Suppressor macrophage treated with lipopolysaccharide for 4 hours (primary cell): Measurements from ENCODE around the gene PLLP.

Experiments used
- DNase-seq: peaks from one replicate; pipeline ENCODE4 v3.0.0-alpha.2; 2020

PLLP gene, protein sequence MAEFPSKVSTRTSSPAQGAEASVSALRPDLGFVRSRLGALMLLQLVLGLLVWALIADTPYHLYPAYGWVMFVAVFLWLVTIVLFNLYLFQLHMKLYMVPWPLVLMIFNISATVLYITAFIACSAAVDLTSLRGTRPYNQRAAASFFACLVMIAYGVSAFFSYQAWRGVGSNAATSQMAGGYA

DNA sequence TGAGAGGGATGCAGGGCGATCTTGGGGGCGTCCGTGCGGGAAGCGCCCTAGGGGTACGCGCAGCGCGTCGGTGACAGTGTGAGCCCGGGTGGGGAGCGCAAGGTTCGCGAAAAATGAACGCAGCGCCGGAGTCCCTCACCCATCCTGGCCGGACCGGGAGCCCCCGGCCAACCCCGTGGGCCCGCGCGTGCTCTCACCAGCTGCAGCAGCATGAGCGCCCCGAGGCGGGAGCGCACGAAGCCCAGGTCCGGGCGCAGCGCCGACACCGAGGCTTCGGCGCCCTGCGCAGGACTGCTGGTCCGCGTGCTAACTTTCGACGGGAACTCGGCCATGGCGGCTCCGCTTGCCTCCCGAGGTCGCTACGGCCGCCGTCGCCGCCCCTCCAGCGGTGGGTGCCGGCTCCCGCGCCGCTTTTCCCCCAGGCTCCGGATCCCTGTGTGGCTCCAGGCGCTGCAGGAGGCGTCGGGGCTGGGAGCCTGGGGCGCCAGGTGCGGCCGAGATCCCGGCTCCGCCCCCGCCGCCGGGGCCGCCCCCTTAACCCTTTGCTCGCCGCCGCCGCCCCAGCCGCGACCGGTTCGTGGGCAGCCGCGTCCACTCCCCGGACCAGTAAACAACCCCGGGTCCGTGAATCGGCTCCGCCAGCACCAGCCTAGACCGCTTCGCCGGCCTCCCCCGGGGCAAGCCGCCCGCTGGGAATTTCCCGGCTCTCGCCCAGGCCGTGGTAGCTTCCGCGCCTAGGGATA lies at the start of gene PLLP:
Gene PLLP, minus strand, starts transcription at position 464 of the 743 bp plus-strand sequence. Its CDS starts 132 bp downstream, at position 332.
- peak; percentile 52 for DNase-seq

DNA sequence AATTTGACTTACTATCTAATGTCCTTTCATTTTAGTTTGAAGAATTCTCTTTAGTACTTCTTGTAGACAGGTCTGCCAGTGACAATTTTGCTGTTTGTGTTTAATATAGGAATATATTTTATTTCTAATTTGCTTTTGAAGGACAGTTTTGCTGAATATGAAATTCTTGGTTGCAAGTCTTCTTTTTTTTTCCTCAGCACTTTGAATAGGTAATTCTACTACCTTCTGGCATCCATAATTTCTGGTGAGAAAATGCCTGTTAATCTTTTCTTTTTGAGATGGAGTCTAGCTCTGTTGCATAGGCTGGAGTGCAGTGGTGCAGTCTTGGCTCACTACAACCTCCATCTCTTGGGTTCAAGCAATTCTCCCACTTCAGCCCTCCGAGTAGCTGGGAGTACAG lies 48.9 kb upstream of the PLLP start:
- no peak for DNase-seq

DNA sequence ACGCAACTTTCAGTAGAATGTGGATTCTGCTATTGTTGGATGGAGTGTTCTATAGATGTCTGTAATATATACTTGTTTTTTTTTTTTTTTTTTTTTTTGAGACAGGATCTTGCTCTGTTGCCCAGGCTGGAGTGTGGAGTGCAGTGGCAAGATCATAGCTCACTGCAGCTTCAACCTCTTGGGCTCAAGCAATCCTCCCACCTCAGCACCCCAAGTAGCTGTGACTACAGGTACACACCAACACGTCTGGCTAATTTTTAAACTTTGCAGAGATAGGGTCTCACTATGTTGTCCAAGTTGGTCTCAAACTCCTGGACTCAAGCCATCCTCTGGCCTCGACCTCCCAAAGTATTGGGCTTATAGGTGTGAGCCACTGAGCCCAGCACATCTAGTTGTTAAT lies 46.9 kb upstream of the PLLP start:
- no peak for DNase-seq

DNA sequence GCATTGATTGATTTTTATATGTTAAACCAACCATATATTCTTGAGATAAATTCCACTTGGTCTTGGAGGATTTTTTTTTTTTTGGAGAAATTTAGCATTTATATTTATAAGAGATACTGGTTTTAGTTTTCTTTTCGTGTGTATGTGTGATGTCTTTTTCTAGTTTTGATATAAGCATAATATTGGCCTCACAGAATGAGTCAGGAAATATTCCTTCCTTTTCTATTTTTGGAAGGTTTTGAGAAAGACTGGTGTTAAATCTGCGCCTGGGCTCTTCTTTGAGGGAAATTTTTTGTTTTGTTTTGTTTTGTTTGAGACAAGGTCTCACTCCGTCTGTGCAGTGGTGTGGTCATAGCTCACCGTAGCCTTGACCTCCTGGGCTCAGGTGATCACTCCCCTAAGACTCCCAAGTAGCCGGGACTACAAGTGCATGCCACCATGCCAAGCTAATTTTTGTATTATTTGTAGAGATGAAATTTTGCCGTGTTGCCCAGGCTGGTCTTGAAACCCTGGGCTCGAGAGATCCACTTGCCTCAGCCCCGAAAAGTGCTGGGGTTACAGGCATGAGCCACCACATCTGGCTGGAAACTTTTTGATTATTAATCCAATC lies 45.4 kb upstream of the PLLP start:
- no peak for DNase-seq

DNA sequence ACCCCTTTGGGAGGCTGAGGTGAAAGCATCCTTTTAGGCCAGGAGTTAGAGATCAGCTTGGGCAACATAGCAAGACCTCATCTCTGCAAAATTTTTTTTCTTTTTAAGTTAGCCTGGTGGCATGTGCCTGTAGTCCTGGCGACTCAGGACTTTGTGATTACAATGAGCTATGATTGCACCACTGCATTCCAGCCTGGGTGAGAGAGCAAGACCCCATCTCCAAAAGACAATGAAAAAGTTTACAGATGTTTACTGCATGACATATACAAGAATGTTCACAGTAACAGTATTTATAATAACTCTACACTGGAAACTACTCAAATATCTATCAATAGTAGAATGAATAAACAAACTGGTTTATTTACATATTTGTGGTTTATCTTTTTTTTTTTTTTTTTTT lies 41.0 kb upstream of the PLLP start:
- no peak for DNase-seq

DNA sequence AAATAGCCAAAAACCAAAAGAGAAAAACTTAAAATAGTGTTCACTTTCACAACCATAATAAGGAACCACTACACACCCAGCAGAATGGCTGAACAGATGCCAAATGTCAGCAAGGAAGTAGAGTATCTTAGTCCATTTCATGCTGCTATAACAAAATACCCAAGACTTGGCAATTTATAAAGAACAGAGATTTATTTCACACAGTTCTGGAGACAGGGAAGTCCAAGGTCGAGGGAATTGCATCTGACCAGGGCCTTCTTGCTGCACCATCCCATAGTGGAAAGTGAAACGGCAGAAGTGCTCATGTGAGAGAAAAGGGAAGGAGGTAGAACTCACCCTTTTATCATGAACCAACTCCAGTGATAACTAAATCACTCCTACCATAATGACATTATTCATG lies 40.3 kb upstream of the PLLP start:
- peak; percentile 84 for DNase-seq

DNA sequence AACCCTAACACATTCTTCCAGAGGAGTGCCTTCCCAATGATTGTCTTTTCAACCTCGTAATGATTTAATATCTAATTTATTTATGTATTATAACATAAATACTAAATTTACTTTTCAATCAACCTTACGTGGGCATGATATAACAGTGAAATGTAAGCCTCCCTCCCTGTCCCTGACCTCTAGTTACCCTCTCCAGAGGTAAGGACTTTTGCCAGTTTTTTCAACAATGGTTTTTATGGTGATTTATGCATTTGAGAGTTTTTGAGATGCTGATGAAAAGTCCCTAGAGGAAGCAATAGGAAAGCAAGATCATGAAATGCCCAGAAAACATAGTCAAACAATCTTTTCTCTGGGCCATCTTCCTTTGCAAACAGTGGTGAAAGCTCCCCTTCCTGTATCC lies 35.2 kb upstream of the PLLP start:
- DNase-seq: no peak

DNA sequence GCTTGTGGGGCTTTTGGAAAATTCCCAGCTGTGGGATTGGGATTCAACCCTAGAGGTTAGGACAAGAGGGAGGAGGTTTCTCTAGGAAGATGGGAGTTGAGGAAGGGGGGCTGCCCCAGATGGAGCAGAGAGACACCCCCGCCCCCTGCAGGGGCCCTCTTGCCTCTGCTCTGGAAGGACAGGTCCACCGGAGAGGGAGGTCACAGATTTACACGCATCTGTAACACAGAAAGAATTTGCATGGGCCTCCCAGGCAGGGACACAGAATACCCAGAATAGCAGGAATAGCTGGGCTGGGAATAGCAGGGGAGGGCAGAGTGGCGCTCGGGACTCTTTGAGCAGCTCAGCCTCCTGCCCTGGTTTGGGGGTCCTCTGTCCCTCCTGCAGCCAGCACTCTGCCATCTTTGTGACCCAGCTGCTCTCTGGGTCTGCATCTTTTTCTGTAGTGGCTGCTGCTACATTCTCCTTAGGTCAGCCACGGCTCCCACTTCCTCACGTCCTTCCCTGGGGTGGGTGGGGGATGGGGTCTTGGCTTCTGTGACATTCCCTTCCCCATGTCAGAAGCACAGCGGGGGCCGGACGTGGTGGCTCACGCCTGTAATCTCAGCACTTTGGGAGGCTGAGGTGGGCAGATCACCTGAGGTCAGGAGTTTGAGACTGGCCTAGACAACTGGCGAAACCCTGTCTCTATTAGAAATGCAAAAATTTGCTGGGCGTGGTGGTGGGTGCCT lies 33.9 kb upstream of the PLLP start:
- no peak for DNase-seq

DNA sequence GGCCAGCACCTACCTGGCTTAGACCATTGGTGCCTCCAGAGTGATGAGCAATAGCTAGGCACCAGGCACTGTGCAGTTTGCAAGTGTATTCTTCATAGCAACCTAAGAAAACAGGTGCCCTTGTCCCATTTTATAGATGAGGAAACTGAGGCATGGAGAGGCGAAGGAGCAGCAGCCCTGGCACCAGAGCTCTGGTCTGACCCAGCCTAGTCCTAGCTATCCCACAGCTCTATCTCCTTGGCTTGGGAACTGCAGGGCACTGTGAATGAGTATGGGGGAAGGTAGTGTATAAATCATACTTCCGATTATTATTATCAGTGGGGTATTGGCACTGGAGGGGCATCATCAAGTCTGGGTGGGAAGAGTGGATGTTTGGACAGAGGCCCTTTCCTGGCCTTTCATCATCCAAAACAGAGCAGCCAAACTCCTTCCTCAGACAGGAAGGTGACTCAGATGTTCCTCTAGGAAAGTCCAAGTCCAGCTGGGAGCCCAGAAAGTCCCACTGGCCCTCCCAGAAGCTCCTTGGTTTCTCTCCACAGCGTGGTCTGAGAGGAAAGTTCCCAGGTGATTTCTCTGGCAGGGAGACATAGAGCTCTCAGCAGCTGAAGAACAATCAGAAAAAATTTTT lies 32.0 kb upstream of the PLLP start:
- DNase-seq: no peak

DNA sequence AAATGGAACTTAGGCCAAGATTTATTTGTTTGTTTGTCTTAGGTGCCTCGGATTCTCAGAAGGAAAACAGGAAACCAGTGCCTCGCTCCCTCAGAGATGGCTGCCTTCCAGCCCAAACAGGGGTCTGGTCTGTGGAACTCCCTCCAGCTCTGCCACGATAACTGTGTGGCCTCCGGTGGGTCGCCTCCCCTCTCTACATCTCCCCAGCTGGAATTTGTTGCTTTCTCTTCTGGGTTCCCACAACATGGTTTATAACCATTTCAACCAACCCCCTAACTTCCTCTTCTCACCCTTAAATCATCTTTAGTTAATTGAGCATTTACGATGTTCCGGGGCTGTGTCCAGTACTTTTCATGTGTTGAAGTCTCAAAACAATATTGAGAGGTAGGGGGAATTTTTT lies 30.9 kb upstream of the PLLP start:
- no peak for DNase-seq

DNA sequence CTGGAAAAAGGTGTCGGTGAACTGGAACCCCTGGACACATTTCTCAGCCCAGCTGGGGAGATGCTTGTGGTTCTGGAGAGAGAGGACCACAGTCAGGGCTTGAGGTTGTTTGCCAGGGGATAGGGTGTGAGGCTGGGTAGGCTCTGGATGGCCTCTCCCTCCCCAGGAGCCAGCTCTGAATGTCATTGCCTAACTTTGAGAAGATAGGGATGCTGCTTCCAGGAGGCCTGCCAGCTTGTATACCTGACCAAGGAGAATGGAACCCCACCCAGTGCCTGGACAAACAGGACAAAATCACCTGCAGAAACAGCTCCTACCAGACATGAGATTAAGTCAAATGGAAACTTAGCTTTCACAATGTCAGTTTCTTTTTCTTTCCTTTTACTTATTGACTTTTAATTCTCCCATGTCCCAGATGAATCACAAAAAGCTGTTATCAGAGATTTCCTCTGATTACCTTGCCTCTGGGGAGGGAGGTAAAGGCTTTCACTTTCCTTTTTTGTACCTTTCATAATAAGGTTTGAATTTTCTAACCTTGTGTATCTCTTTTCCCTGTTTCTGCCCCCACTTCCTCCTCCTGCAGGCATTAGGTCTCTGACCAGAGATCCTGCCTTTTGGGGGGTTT lies 29.8 kb upstream of the PLLP start:
- DNase-seq: no peak

DNA sequence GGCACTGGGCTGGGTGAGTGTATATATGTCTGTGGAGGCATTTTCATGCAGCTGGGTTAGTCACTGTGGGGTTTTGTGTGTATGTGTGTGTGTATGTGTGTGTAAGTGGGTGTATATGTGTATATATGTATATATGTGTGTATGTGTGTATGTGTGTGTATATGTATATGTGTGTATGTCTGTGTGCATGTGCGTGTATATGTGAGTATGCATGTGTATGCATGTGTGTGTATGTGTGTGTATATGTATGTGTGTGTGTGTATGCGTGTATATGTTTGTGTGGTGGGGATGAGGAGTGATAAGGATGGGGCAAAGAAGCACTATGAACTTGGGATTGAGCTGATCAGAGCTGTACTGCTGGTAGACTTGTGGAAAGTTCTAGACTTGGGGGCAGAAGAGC lies 29.0 kb upstream of the PLLP start:
- no peak for DNase-seq

DNA sequence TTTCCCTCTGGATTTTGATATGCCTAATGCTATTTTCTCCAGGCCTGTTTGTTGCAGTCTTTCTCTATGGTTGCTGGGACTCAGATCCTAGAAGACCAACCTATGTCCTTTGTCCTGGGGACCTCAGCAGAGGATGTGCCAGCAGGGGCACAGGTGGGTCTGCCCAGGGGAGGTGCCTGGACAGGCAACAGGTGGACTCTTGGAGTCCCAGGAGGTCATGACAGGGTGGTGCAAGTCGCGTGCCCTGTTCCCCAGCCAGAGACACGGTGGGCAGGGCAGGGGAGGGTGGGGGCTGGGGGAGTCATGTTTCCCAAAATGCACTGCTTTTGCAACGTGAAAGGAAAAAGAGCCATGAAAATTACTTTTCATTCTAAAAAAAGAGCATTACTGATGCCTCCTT lies 26.3 kb upstream of the PLLP start:
- DNase-seq: no peak

DNA sequence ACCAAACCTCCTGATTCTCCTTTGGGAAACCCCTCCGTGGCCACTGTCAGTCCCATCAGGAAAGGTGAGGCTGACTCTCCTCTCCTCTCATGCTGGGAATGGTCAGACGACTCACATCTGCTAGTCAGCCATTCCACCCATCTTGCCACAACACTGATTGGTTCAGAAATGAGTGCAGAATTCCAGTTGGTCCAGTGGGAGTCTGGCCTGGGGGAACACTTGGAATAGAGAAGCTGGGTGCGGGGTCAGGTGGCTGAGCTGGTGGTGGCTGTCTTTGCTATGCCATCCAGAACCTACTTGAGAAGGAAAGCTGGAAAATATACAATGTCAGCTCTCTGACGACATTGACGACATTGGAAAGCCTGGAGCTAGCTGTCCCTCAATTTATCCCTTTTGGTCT lies 23.6 kb upstream of the PLLP start:
- no peak for DNase-seq

DNA sequence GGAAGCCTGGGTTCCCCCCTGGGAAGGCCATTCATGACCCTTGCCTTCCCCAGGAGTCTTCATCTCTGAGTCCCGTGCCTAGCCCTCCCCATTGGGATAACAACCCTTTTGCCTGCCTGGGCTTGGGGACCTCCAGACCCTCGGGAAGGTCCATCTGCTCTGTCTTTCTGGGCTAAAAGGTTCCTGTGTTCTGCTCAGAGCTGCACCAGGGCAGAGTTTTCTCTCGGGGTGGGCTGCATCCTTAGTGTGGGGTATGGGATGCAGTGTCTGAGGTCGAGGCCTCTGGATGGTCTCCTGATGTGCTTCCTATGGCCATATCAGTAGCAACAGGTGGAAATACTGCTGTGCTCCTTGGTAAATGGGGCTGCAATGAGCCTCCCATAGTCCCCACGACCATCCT lies 22.9 kb upstream of the PLLP start:
- no peak for DNase-seq

DNA sequence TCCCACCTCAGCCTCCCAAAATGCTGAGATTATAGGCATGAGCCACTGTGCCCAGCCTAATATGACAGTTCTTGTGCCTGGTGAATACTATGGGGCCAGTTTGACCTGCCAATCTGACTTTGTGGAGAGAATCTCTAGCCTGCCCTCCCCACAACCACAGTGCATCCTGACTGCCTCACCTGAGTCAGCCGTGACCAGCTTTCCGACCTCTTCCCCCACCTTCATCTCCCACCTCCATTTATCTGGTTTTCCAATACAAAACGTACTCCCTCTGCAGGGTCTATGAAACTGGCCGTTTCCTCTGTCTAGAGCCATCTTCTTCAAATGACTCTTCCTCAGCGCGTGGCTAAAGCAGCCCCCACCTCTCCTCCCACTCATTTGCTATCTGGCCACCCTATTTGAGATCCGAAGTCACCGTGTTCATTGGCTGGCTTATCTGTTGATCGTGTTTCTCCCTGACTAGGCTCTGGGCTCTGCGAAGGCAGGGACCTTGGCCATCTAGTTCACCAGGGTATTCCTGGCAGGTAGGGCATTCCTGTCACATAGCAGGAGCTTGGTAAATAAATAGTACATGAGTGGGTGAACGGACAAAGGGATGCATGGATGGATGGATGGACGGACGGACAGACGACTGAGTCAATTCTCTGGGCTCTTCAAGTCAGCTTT lies 22.3 kb upstream of the PLLP start:
- no peak for DNase-seq

DNA sequence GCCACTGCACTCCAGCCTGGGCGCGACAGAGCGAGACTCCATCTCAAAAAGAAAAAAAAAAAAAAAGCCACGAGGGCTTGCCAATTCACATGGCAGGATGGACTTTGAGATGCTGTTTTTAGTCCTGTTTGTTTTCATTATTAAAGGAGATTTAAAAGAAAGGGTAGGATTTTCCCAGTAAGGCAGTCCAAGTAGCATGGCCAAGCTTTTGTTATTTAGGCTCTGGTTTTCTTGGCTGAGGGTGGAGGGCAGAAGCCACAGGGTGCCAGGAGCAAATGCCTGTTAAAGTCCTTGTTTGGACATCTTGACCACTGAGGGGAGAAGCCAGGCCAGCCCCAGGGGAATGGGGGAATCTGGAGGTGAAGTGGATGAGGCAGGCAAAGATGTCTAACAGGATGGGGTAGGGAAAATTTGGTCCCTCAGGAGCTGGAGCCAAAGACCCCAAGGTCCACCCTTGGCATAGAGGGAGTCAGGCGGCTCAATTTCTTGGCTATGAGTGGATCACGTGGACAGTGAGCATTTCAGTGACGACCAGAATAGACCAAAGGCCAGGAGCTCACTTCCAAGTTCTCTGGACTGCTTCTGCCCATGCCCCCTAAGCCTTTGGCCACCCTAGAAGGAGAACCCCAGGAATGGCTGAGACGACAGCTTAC lies 20.8 kb upstream of the PLLP start:
- no peak for DNase-seq

DNA sequence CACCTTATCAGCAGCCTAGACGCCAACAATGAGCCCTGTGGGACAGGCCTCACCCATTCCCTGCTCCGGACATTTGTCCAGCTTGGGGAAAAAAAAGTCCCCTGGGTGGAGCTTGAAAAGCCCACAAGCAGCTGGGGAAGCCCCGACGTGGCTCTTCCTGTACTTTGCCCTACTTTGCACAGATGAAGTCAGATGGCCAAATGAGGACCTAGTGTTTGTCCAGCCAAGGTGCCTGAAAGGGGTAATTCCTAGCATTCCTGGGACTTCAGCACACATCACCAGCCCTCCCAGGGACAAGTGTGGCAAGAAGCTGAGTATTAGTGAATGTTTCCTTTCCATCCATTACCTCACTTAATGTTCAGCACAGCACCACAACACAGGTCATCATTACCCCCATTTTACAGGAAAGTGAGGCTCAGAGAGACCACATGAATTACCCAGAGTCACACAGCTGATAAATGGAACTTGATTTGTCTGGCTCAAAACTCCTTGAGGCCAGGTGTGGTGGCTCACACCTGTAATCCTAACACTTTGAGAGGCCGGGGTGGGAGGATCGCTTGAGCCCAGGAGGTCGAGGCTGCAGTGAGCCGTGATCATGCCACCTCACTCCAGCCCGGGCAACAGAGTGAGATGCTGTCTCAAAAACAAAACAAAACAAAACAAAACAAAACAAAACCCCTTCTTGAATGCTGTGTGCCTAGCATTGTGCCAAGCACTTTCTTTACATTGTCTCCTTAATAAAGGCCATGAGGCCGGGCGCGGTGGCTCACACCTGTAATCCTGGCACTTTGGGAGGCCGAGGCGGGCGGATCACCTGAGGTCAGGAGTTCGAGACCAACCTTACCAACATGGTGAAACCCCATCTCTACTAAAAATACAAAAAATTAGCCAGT lies 19.9 kb upstream of the PLLP start:
- DNase-seq: peak; percentile 60

DNA sequence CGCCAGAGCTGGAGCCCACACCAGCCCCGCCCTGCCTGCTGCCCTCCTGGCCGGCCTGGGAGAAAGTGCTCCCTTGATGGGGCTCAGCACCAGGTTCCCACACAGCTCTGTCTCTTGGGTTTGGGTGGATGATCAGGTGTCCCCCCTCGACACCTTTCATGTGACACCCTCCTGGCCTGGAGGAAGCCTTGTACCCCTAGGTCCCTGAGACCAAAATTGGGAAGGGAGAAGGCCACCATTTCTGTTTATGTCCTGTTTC lies 19.4 kb upstream of the PLLP start:
- no peak for DNase-seq

DNA sequence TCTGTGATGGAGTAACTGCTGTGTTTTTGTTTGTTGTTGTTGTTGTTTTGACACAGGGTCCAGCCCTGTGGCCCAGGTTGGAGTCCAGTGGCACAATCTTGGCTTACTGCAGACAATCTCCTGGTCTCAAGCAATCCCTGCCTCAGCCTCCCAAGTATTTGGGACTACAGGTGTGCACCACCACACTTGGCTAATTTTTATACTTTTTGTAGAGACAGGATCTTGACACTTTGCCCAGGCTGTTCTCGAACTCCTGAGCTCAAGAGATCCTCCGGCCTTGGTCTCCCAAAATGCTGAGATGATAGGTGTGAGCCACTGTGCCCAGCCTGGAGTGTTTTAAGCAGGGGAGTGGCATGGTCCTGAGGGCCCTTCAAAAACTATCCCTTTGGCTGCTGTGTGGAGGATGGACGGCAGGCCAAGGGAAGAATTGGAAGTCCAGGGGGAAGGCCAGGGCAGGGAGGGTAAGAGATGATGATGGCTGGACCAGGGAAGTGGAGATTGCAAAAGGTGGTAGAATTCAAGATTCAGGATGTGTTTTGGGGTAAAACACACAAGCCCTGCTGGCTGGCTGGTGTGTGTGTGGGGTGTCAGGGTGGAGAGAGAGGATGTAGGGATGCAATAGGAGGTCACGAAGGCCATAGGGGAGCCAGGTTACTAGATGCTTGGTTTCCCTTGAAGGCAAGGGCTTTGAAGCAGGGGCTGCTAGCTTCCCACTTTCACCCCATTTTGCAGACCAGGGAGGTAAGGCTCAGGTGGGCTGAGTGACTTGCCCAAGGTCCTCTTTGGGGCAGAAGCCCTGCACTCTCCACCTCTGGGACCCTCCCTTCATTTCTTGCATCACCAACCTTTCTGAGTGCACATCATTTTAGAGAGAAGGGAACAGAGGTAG lies 18.8 kb upstream of the PLLP start:
- DNase-seq: no peak
